ENCODE results near the gene REC8.

REC8 gene

GRCh38 chr14:24138396-24139271 lies 33.2 kb upstream of the REC8 start:
- DNase-seq: no peak

DNA sequence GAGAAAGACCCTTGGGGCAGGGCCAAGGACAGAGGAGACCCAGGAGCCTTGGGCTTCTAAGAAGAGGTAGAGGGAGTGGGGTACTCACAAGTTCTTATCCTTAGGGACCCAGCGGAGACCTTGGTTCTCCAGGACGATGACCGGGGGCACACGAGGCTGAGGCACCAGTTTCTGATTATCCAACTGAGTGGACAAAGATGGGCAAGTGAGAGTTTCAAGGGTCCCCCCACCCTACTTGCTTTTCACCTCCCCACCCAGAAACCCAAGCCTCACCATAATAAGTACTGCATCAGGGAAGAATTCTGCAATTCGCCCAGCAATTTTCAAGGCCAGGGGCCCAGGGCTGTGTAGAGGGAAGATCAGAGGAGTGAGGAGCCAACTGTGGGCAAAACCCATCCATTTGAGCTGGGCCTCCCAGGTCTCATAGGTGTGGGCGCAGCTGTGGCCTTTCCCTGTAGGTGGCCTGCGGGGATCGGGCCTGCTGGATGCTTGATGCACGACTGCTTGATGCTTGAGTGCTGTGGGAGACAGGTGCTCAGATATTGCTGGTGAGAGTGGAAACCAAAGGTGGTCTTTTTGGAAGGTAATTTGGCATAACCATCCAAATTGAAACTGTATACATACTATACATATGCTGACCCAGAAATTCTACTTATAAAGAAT lies 32.5 kb upstream of the REC8 start:
- DNase-seq: peak in 1 of 2 donors; percentile 30

DNA sequence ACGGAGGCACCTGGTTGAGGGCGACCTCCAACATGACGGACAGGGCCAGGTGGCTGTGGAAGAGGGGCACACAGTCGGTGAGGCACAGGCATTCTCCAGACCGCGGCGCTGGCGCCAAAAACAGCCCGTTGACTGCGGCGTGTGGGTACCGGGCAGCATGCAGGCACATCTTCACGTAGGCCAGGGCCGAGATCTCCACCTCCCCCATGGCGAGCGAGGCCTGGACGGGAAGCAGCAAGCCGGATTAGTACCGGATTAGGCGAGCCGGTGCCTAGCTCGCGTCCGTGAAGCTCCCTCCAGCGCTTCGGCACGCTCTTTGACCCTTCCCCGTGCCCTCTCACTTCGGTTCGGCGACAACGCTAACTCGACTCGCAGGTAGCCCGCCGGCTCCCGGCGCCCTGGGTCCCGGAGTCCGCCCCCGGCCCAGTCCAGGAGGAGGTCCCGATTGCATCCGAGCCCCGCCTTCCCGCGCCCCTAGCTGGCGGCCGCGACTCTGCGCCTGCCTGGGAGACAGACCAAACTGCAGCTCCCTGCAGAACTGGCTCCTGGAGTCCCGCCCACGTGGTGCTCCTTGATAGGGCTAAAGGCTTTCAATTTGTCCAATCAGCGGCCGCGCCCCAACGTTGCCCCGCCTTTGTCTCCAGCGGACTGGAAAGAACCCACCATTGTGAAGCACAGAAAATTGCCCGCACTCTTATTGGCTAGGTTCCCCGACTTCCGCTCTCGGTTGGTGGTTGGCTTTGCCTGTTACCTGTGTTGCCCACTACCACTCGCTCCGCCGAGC lies 30.6 kb upstream of the REC8 start, which contains the start of gene EMC9:
Gene EMC9, minus strand, starts transcription at position 495 of the 784 bp plus-strand sequence. Its CDS starts 287 bp downstream, at position 208.
- DNase-seq: peak; percentile 99 to 100

- no peak for DNase-seq
Measured at GRCh38 chr14:24143511-24143910, 28.4 kb upstream of the REC8 start.

DNA sequence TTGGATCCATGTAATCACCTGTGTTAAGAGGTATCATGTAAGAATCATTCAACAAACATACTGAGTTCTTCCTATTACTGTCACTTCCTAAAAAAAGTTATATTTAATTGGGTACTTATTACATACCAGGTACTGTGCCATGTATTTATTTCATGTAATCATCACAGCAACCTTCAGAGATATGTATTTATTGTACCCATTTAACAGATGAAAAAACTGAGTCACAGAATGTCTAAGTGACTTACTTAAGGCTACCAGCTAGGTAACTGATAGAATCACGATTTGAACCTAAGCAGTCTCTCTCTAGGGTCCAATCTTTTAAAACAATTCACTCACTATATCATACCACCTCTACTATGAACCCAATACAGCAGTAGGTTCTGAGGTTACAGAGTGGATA lies 27.4 kb upstream of the REC8 start:
- DNase-seq: no peak

GRCh38 chr14:24145219-24145618 lies 26.7 kb upstream of the REC8 start:
- no peak for DNase-seq

DNA sequence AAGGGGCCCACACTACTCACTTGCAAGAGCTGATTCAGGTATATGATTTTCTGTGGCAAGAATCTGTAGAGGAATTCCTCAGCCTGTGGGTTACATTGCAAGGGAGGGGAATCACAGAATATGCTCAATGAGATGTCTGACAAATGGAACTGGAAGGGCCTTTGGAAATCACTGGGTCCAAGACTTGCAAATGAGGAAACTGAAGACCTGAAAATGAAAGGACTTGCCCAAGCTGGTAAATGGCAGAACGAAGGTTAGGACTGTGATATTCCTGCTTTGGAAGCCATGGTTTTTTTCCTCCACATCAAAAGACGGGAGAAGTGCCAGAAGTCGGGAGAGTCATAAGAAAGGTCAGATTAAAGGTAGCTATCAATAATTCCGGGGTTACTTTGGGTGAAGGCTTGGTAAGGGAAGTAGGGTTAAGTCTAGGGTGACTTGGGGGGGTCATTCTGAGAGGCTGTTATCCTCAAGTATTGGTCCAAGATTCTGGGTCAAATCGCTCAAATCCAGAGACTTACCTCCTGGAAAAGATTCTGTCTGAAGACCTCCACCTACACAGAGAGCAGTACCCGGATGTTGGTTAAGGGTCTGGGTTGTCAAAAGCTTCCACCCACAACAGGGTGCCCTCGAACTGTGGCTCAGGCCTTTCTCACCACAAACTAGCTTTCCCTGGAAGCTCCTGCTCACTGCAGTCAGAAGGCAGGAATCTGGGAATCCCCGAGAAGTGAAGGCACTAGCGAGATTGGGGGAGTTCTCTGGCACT lies 26.0 kb upstream of the REC8 start:
- DNase-seq: no peak

GRCh38 chr14:24146453-24146977 lies 25.4 kb upstream of the REC8 start, which contains the start of gene PSME2:
TSS of gene PSME2 (minus strand) at chr14:24146610. CDS start at chr14:24146581, 29 bp downstream.
- peak; percentile 91 to 92 for DNase-seq

GRCh38 chr14:24146978-24147760 lies 24.7 kb upstream of the REC8 start, which contains the start of gene RNF31:
TSS of gene RNF31 (plus strand) at chr14:24147498. CDS start at chr14:24147699, 201 bp downstream.
- peak; percentile 97 to 98 for DNase-seq

GRCh38 chr14:24147761-24148428 lies 24.0 kb upstream of the REC8 start:
- no peak for DNase-seq

- no peak for DNase-seq
Measured at GRCh38 chr14:24149302-24149969, 22.4 kb upstream of the REC8 start.

DNA sequence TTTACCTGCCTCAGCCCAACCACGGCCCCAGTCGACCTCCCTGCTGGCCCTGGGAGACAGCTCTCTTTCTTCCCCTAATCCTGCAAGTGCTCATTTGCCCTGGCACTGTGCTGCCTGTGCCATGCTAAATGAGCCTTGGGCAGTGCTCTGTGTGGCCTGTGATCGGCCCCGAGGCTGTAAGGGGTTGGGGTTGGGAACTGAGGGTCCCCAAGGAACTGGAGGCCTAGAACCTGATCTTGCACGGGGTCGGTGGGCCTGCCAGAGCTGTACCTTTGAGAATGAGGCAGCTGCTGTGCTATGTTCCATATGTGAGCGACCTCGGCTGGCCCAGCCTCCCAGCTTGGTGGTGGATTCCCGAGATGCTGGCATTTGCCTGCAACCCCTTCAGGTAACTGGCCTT lies 21.8 kb upstream of the REC8 start:
- no peak for DNase-seq

DNA sequence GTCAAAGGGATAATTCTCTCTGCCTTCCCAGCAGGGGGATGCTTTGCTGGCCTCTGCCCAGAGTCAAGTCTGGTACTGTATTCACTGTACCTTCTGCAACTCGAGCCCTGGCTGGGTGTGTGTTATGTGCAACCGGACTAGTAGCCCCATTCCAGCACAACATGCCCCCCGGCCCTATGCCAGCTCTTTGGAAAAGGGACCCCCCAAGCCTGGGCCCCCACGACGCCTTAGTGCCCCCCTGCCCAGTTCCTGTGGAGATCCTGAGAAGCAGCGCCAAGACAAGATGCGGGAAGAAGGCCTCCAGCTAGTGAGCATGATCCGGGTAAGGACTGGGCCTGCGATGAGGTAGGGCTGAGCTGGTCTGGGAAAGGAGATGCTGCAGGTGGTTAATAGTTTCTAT lies 21.3 kb upstream of the REC8 start:
- DNase-seq: no peak

DNA sequence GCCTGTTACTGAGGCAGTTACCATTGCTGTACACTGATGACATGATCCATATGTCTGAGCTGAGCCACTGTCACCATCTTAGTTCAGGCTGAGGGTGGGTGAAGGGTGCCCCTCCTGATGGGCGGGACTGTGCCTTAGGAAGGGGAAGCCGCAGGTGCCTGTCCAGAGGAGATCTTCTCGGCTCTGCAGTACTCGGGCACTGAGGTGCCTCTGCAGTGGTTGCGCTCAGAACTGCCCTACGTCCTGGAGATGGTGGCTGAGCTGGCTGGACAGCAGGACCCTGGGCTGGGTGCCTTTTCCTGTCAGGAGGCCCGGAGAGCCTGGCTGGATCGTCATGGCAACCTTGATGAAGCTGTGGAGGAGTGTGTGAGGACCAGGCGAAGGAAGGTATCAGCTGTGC lies 20.9 kb upstream of the REC8 start:
- no peak for DNase-seq

- no peak for DNase-seq
Measured at GRCh38 chr14:24151404-24152080, 20.3 kb upstream of the REC8 start.

DNA sequence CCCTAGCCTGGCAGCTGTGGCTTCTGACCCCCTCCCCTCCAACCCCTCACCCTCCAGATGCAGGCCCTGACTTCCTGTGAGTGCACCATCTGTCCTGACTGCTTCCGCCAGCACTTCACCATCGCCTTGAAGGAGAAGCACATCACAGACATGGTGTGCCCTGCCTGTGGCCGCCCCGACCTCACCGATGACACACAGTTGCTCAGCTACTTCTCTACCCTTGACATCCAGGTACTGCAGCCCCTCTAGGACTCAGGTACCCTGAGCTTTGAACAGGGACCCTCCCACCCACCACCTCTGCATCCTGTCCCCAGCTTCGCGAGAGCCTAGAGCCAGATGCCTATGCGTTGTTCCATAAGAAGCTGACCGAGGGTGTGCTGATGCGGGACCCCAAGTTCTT lies 16.8 kb upstream of the REC8 start:
- DNase-seq: no peak

GRCh38 chr14:24156840-24157239 lies 15.0 kb upstream of the REC8 start:
- no peak for DNase-seq

DNA sequence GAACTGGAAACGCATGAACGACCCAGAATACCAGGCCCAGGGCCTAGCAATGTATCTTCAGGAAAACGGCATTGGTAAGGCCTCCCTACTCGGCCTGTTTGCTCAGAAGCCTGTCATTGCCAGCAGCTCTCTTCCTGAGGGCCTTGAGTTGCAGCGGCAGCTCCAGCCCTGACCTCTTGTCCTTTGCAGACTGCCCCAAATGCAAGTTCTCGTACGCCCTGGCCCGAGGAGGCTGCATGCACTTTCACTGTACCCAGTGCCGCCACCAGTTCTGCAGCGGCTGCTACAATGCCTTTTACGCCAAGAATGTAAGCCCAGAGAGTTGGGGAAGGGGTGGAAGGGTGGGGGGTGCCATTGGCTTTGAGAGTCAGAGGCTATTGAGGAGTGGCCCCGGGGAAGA lies 14.5 kb upstream of the REC8 start:
- DNase-seq: no peak

DNA sequence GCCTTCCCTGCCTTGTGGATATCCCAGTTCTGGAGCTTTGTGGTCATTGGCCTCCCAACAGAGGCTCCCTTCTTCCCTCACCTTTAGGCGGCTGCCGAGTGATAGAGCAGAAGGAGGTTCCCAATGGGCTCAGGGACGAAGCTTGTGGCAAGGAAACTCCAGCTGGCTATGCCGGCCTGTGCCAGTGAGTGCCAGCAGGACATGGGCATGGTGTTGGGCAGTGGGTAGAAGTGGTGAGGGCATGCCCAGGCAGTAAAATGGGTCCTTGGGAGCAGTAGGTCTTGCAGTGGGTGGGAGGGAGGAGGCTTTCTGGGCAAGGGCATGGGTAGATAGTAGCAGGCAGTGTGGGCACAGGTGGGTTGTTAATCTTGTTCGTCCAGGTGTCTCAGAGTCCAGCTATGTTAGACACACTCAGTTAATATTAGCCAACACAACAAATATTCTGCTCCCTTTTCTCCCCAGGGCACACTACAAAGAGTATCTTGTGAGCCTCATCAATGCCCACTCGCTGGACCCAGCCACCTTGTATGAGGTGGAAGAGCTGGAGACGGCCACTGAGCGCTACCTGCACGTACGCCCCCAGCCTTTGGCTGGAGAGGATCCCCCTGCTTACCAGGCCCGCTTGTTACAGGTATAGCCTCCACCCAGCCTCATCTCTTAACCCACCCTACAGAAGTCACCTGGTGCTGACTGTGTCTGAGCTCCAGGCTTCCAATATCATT lies 11.9 kb upstream of the REC8 start:
- DNase-seq: no peak
